Melanocyte of skin (primary cell): ENCODE results near the gene SOX8. TPM values are rescaled to one million over a fixed set of nuclear protein-coding genes. Genes with fewer than 3 reads are reported as not detected.

ENCODE experiments used
- total RNA-seq, 2 donors: library from RNA; depleted of rRNA; stranded (reverse); fragments of >200 nt; gene quantifications; 2 replicates each; pipeline ENCODE4 v1.2.3, GENCODE V29; 2012

SOX8 gene
- total RNA-seq = 10 to 100 TPM in 1 of 2 donors, 1 to 10 TPM in 1; 1.0 to 14.3 TPM

GRCh38 chr16:981695-982144 lies at the start of gene SOX8:
Gene SOX8 (plus strand): TSS chr16:981770. CDS start chr16:981923, 153 bp downstream.

DNA sequence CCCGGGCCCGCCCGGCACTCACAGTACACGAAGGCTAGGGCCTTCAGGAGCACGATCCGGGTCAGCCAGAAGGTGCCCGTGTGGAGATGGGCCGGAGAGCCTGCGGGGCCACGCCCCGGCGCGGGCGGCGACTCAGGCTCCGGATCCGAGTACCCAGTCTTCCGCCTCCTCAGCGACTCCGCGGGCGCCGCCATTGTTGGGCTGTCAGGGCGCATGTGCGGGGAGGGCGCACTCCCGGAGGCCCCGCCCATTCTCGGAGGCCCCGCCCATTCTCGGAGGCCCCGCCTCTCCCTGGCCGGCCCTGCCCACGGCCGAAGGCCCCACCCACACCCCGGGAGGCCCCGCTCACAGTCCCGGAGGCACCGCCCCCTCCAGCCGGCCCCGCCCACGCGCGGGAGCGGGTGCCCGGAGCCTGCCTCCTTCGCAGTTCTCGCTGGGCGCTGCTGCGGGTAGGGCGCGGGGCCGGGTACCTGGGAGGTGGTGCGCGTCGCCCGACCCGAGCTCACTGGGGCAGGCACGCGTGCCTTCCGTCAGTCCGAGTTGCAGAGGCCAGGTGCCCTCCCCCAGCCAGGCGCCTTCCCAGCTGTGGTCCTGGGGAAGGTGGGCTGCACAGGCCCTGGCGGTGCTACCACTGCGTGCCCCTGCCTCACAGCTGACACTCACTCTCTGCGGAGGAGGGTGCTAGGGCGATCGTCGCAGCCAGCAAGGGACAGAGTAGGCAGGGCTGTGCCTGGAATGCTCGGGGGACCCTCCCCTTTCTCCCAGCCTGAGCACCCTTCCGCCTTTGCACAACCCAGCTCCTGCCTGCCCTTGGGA lies 10.6 kb upstream of the SOX8 start, which contains the start of gene LMF1:
Gene LMF1, minus strand, starts transcription at position 219 of the 816 bp plus-strand sequence. Its CDS starts 4 bp downstream, at position 215.

Other genes with a start within 250 kb of the SOX8 start
- gene CIAO3, start 240.8 kb upstream of the SOX8 start, total RNA-seq = 10 to 100 TPM; 33.4 to 40.0 TPM
- not detected for gene MSLN, start 221.0 kb upstream of the SOX8 start, total RNA-seq
- gene RPUSD1, start 193.4 kb upstream of the SOX8 start, total RNA-seq = 10 to 100 TPM; 34.8 to 41.6 TPM
- 10 to 100 TPM; 18.6 to 31.6 TPM for gene CHTF18, start 193.2 kb upstream of the SOX8 start, total RNA-seq
- gene GNG13, start 181.0 kb upstream of the SOX8 start, total RNA-seq = not detected
- gene LMF1, start 10.8 kb upstream of the SOX8 start, total RNA-seq = 10 to 100 TPM; 23.0 to 35.8 TPM
- not detected for gene SSTR5, start 91.0 kb downstream of the SOX8 start, total RNA-seq
- not detected for gene C1QTNF8, start 114.5 kb downstream of the SOX8 start, total RNA-seq
- gene CACNA1H, start 171.3 kb downstream of the SOX8 start, total RNA-seq = 1 to 10 TPM in 1 of 2 donors, under 1 TPM in 1; under 0.01 to 1.7 TPM
- not detected for gene TPSG1, start 243.5 kb downstream of the SOX8 start, total RNA-seq
- gene TPSB2, start 248.4 kb downstream of the SOX8 start, total RNA-seq = not detected